Fibroblast of the aortic adventitia (primary cell): ENCODE measurements around the gene DCD. TPM values are rescaled to one million over a fixed set of nuclear protein-coding genes. Genes with fewer than 3 reads are reported as not detected.

Source experiments
- total RNA-seq: library from RNA; depleted of rRNA; stranded (reverse); fragments of >200 nt; gene quantifications from 2 replicates; pipeline ENCODE4 v1.2.3, GENCODE V29; 2012; ENCODE audit warnings: low replicate concordance

Gene DCD
- total RNA-seq, 1 donor = not detected

Other genes starting within 250 kb of the DCD start
- gene ITGA5, start 229.1 kb downstream of the DCD start, total RNA-seq = 51.1 and 239 TPM in 2 replicates
- gene GTSF1, start 174.8 kb downstream of the DCD start, total RNA-seq = 7.1 TPM in 1 of 2 replicates, not detected in the other
- gene NCKAP1L, start 150.6 kb downstream of the DCD start, total RNA-seq = not detected in 2 replicates
- gene PDE1B, start 98.8 kb downstream of the DCD start, total RNA-seq = 2.0 TPM in 1 of 2 replicates, not detected in the other
- not detected in 2 replicates for gene PPP1R1A, start 59.7 kb downstream of the DCD start, total RNA-seq
- gene LACRT, start 13.5 kb downstream of the DCD start, total RNA-seq = not detected in 2 replicates
- not detected in 2 replicates for gene MUCL1, start 206.2 kb upstream of the DCD start, total RNA-seq